ENCODE measurements around the gene PTGES2. TPM values are rescaled to one million over a fixed set of nuclear protein-coding genes. Genes with fewer than 3 reads are reported as not detected.

The PTGES2 gene
- total RNA-seq, 4 donors from 2014 or later: 80.0 to 112 (median 88.4) TPM

DNA sequence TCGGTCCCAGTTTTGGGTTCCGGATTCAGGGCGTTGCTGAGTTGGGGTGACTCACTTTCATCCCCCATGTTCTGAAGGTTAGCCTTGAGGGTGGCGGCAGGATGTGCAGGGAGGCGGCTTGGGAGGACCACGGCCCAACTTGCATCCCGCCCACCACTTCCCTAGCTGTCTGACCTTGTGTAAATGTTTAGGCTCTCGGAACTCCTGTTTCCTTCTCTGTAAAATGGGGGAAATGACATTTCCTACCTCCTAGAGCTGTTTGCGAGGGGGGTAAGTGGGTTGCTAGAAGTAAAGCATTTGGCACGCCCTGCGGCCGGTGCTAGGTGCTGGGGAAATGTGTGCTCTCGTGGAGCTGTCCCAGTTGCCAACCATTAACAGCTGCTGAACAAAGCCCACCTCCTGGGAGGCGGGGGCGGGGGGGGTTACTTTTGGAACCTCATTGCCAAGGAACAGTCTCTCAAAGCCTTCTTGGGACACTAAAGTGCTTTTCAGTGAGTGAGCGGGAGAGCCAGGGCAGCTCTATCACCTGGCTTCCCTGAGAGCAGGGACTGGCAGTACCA is 27.5 kb downstream of the PTGES2 start:
- Histone ChIP-seq H3K4me1 (peaks cover 73 to 85% of the 10 kb centered on the region in 2 donors), H3K4me3 (replicated peaks in 1 of 3) (peak overlapping the region in 1 of 3 donors; percentile 44), H3K36me3 (peaks cover 9 to 16% of the 10 kb centered on the region in 2 donors), H3K27me3 (no peaks in the 10 kb centered on the region), H3K27ac (peak overlapping the region; percentile 93 to 100 (median 99)), H3K9me3 (no peaks in the 10 kb centered on the region)
- intact Hi-C loops (cut with DNase I): no loop called here
- peak; percentile 54 to 62 for DNase-seq
- 69 to 70% methylated on average over 12 to 15 of the region's 16 CpGs for WGBS, 2 donors
- TF ChIP-seq, protein P1, sequence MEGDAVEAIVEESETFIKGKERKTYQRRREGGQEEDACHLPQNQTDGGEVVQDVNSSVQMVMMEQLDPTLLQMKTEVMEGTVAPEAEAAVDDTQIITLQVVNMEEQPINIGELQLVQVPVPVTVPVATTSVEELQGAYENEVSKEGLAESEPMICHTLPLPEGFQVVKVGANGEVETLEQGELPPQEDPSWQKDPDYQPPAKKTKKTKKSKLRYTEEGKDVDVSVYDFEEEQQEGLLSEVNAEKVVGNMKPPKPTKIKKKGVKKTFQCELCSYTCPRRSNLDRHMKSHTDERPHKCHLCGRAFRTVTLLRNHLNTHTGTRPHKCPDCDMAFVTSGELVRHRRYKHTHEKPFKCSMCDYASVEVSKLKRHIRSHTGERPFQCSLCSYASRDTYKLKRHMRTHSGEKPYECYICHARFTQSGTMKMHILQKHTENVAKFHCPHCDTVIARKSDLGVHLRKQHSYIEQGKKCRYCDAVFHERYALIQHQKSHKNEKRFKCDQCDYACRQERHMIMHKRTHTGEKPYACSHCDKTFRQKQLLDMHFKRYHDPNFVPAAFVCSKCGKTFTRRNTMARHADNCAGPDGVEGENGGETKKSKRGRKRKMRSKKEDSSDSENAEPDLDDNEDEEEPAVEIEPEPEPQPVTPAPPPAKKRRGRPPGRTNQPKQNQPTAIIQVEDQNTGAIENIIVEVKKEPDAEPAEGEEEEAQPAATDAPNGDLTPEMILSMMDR (IDR thresholded peaks at IDR 0.05): no peak
- TF ChIP-seq POLR2A (IDR thresholded peaks at IDR 0.05): peak in 1 of 2 donors; percentile 23

GRCh38 chr9:128099231-128099931 is 28.1 kb downstream of the PTGES2 start:
- peak; percentile 35 to 48 for DNase-seq
- intact Hi-C loops (cut with DNase I): no loop called here
- TF ChIP-seq, protein P1 (IDR thresholded peaks at IDR 0.05): no peak
- no peak for TF ChIP-seq POLR2A (IDR thresholded peaks at IDR 0.05)
- H3K9me3 ChIP-seq: no peaks in the 10 kb centered on the region
- H3K4me1 ChIP-seq: peaks cover 72 to 85% of the 10 kb centered on the region in 2 donors
- H3K27me3 ChIP-seq: no peaks in the 10 kb centered on the region
- peaks cover 9 to 16% of the 10 kb centered on the region in 2 donors for H3K36me3 ChIP-seq
- 61 to 63% methylated on average over 13 to 16 of the region's 16 CpGs for WGBS, 2 donors
- H3K4me3 ChIP-seq (replicated peaks in 1 of 3): peak overlapping the region in 2 of 3 donors; percentile 34 to 44
- H3K27ac ChIP-seq: peak overlapping the region; percentile 93 to 100 (median 99)

GRCh38 chr9:128098297-128099230 is 29.0 kb downstream of the PTGES2 start:
- Histone ChIP-seq H3K9me3 (no peaks in the 10 kb centered on the region), H3K27ac (peak overlapping the region; percentile 93 to 100 (median 99)), H3K4me3 (replicated peaks in 1 of 3) (peak overlapping the region; percentile 0 to 44 (median 34)), H3K4me1 (peaks cover 71 to 85% of the 10 kb centered on the region in 2 donors), H3K36me3 (peaks cover 9 to 16% of the 10 kb centered on the region in 2 donors), H3K27me3 (no peaks in the 10 kb centered on the region)
- intact Hi-C loops (cut with DNase I): no loop called here
- TF ChIP-seq POLR2A (IDR thresholded peaks at IDR 0.05): peak; percentile 83 to 99
- TF ChIP-seq, protein P1 (IDR thresholded peaks at IDR 0.05): no peak
- 4 to 5% methylated on average over 25 to 28 of the region's 32 CpGs for WGBS, 2 donors
- peak; percentile 98 to 100 for DNase-seq

- intact Hi-C loops (cut with DNase I): no loop called here
These were observed 29.8 kb downstream of the PTGES2 start for GRCh38 chr9:128097543-128098296.

More at GRCh38 chr9:128097543-128098296, 29.8 kb downstream of the PTGES2 start:
- peaks cover 66 to 85% of the 10 kb centered on the region in 2 donors for H3K4me1 ChIP-seq
- H3K27me3 ChIP-seq: no peaks in the 10 kb centered on the region
- no peaks in the 10 kb centered on the region for H3K9me3 ChIP-seq
- H3K27ac ChIP-seq: peak overlapping the region; percentile 93 to 100 (median 99)
- peaks cover 5 to 14% of the 10 kb centered on the region in 2 donors for H3K36me3 ChIP-seq
- DNase-seq: peak in 1 of 2 donors; percentile 26
- H3K4me3 ChIP-seq (replicated peaks in 1 of 3): no peak overlapping the region
- TF ChIP-seq, protein P1 (IDR thresholded peaks at IDR 0.05): no peak
- TF ChIP-seq POLR2A (IDR thresholded peaks at IDR 0.05): no peak
- WGBS, 2 donors: 62 to 70% methylated on average over 5 to 13 of the region's 13 CpGs

Measured in thyroid gland (tissue), 4 donors.